Measurements from ENCODE around the gene NOTUM. TPM values are rescaled to one million over a fixed set of nuclear protein-coding genes. Genes with fewer than 3 reads are reported as not detected.

NOTUM gene
- total and polyA plus RNA-seq, 9 of the 15 experiments (the other 6 are each of a cell fraction or from before 2014, with no cell fraction given): 0.03 to 14.0 (median 4.1) TPM

DNA sequence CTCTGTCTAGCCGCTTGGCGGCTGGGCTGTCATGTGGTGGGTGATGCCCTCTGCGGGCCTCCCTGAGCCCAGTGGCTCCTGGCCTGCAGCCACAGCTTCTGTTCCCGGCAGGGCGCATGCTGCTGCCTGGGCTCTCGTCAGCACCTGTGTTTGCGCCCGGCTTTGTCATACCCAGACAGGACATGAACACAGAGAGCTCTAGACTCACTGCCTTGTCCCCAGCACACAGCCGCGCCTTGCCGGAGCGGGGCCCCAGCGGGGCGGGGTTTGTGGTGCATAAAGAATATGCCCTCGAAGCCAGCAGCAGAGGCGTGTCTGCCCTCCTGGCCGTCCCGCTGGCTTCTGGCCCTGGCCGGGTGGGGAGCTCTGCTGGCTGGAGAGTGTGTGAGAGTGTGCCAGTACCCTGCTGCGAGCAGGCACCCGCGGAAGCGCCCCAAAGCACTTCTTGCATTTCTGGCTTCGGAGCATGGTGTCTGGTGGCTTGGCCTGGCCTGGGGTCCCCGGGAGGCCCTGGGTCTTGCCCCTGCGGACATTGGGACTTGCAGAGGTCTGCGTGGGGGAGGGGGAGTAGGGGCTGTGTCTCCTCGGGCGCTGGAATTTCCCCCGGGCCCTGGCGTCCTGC lies 30.8 kb upstream of the NOTUM start:
- FAIRE-seq (no peak), ATAC-seq (no peak), DNase-seq (ENCODE audit: extremely low read depth in 1 of 4, low spot score in 3 of 4) (no peak)
- TF ChIP-seq, protein P1, sequence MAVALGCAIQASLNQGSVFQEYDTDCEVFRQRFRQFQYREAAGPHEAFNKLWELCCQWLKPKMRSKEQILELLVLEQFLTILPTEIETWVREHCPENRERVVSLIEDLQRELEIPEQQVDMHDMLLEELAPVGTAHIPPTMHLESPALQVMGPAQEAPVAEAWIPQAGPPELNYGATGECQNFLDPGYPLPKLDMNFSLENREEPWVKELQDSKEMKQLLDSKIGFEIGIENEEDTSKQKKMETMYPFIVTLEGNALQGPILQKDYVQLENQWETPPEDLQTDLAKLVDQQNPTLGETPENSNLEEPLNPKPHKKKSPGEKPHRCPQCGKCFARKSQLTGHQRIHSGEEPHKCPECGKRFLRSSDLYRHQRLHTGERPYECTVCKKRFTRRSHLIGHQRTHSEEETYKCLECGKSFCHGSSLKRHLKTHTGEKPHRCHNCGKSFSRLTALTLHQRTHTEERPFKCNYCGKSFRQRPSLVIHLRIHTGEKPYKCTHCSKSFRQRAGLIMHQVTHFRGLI (CRISPR knock-in tag; IDR thresholded peaks at IDR 0.05): no peak
- no peak for TF ChIP-seq ZNF143 (CRISPR knock-in tag; IDR thresholded peaks at IDR 0.05)
- no peak for TF ChIP-seq SMARCA4 (IDR thresholded peaks at IDR 0.05)
- no peak for TF ChIP-seq MCM7 (IDR thresholded peaks at IDR 0.05)
- TF ChIP-seq DIDO1 (tag; IDR thresholded peaks at IDR 0.05; ENCODE audit: low read depth): no peak
- TF ChIP-seq PHF20 (IDR thresholded peaks at IDR 0.05; ENCODE audit: partially characterized antibody): no peak
- no peak for TF ChIP-seq TCF7L2 (IDR thresholded peaks at IDR 0.05; ENCODE audit: low read depth, low read length)
- no peak for TF ChIP-seq ZNF316 (IDR thresholded peaks at IDR 0.05)
- TF ChIP-seq, protein P2, sequence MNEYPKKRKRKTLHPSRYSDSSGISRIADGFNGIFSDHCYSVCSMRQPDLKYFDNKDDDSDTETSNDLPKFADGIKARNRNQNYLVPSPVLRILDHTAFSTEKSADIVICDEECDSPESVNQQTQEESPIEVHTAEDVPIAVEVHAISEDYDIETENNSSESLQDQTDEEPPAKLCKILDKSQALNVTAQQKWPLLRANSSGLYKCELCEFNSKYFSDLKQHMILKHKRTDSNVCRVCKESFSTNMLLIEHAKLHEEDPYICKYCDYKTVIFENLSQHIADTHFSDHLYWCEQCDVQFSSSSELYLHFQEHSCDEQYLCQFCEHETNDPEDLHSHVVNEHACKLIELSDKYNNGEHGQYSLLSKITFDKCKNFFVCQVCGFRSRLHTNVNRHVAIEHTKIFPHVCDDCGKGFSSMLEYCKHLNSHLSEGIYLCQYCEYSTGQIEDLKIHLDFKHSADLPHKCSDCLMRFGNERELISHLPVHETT (CRISPR knock-in tag; conservative IDR thresholded peaks at IDR 0.05 in 1 of 2, IDR thresholded peaks at IDR 0.05 in 1 of 2): no peak
- ChIA-PET CTCF (ENCODE audit: low intra/inter-chr PET ratio) (no interaction called here), POLR2A (no interaction called here)
- Histone ChIP-seq H2AFZ (ENCODE audit: low read depth, low read length) (no peak overlapping the region), H4K20me1 (replicated peaks; ENCODE audit: control insufficient read depth, insufficient read depth, low read length) (no peaks in the 10 kb centered on the region), H3K36me3 (ENCODE audit: control insufficient read depth, insufficient read depth, low read length) (peaks cover 6% of the 10 kb centered on the region; the same call in 1 of the 3 replicates), H3K27me3 (ENCODE audit: control insufficient read depth in 2 of 2, insufficient read depth in 2 of 2, low read length in 2 of 2) (no peaks in the 10 kb centered on the region), H3K4me3 (no peak overlapping the region), H3K4me2 (ENCODE audit: insufficient read depth, low read length) (no peak overlapping the region), H3K79me2 (ENCODE audit: control insufficient read depth, insufficient read depth, low read length) (no peaks in the 10 kb centered on the region), H3K4me1 (replicated peaks in 1 of 2; ENCODE audit: control insufficient read depth in 2 of 2, insufficient read depth in 2 of 2, low read length in 2 of 2) (peaks cover 0 to 57% of the 10 kb centered on the region in 2 experiments; a peak in 2 of 5 replicates), H3K9ac (ENCODE audit: insufficient read depth in 1 of 2, low read depth in 2 of 2, low read length in 2 of 2) (peak overlapping the region in 1 of 2 experiments; percentile 79; a peak in 1 of 4 replicates), H3K9me1 (ENCODE audit: control insufficient read depth, insufficient read depth, low read length) (peaks cover 3% of the 10 kb centered on the region), H3K27ac (ENCODE audit: extremely low read depth, low read depth, low read length) (no peak overlapping the region), H3K9me3 (replicated peaks; ENCODE audit: control insufficient read depth, insufficient read depth, low read depth, low read length) (no peaks in the 10 kb centered on the region)
- in situ Hi-C loops (cut with MboI) (no loop called here), intact Hi-C loops (cut with micrococcal nuclease) (no loop called here)
- WGBS (ENCODE audit: insufficient coverage, low coverage, missing lambda C conversion rate): 88% methylated on average over 30 of the region's 31 CpGs
- no TSS peak for BruUV-seq (replicated peaks)
